GM03348 (cell line): ENCODE measurements around the gene PRR13.
"Not testable (repeated sequence)": the region's sequence is repeated elsewhere in the genome, so short reads cannot be mapped to it uniquely, and the experiment has no call there.

ENCODE experiments used
- DNase-seq: peaks from one replicate; pipeline ENCODE4 v3.0.0; 2012; ENCODE audit warnings: low spot score

The PRR13 gene

DNA sequence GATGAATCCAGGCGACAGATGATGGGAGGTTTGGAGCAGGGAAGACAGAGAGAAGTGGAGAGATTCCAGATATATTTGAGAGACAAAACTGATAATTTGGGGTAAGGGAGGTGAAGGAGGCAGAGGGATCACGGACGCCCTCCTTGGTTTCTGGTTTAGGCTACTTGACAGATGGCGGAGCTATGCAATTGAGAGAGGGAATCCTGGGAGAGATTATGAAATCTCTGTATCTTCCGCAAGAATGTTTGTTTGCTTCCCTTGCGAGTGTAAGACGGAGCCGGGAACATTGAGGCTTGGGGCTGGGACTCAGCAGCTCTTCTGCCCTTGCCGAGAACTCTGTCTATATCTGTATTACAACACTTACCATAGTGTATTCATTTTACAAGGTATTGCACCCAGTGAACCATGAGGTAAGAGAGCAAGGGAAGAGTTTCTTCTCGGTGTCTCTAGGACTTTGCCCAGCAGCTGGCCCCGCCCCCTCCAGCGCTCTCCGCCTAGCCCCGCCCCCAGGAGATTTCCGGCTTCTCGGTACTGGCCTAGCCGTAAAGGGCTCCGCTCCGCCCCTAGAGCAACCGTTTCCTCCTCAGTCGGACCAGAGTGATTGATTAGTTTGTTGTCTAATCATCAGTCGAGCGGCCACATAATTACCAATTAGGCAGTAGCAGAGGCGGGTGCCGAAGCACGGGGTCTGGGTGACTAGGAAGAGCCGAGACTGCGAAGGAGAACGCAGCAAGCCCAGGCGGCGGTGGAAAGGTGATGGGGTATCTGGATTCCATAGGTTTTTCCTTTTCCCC lies at the start of gene PRR13:
Gene PRR13, plus strand, starts transcription at position 695 of the 794 bp plus-strand sequence. CDS start 981 bp downstream, outside the sequence.
- DNase-seq: peak; percentile 98

- DNase-seq: no peak
These were observed 41.6 kb upstream of the PRR13 start for GRCh38 chr12:53399896-53400295.

DNA sequence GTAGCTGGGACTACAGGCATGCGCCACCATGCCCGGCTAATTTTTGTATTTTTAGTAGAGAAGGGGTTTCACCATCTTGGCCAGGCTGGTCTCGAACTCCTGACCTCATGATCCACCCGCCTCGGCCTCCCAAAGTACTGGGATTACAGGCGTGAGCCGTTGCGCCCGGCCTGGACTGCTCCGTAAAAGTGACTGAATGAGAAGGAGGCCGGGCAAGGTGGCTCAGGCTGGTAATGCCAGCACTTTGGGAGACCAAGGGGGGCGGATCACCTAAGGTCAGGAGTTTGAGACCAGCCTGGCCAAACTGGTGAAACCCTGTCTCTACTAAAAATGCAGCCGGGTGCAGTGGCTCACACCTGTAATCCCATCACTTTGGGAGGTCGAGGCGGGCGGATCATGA lies 39.2 kb upstream of the PRR13 start:
- not testable (repeated sequence) for DNase-seq

GRCh38 chr12:53402871-53403270 lies 38.7 kb upstream of the PRR13 start:
- no peak for DNase-seq

GRCh38 chr12:53410951-53411350 lies 30.6 kb upstream of the PRR13 start:
- DNase-seq: no peak

- DNase-seq: peak; percentile 20
These were observed 27.9 kb upstream of the PRR13 start for GRCh38 chr12:53413485-53414204.

DNA sequence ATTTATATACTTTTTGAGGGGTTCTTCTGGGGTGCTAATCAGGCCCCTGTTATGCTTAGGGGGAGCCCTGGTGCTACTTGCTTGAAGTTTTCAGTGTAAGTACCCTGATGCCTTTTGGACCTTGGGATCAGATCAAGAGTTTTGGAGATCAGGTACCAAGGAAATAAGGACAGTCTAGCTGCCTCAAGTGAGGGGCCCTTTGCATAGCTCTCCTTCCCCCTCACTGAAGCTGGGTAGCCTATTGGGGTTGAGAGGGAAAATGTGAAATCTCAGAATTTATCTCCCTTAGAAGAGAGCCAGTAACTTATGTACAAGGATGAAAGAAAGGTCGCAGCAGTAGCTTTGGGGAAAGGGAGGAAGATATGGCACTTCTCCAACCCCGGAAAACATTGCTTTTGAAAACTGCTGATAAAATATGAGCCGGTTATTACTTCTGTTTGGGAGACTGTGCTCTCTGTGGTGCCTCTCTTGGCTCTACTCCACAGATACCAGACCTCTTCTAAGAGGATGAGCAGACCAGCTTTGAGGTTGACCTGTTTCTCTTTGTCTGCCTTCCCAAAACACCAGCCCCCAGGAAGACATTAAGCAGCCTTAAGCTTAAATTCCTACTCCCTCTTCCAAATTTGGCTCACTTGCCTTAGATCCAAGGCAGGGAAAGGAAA lies 26.6 kb upstream of the PRR13 start:
- DNase-seq: no peak

DNA sequence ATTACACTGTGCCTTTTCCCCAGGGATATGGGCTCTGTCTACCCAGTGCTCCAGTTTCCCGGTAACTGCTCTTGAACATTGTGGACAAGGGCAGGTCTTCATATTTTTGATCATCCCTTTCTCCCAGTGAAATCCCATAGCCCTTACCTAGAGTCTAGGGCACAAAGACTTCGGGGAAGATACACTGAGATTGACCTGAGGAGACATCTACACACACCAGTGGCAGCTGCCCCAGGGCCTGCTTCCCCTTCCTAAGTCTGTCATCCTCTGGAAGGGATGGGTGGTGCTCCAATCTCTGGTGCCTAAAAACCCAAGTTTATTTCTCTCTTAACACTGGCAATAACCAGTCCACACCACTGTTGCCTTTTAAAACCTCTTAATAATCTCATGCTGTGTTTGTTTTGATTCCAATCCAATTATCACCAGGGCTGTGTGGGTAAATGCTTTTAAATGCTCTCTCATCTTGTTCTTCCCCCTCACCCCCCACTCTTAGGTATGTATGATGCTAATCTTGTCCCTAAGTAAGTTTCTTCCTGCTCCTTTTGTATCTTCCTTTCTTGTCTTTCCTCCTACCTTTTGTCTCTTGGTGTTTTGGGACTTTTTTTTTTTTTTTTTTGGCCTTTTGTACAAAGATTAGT lies 25.7 kb upstream of the PRR13 start:
- DNase-seq: not testable (repeated sequence)

DNA sequence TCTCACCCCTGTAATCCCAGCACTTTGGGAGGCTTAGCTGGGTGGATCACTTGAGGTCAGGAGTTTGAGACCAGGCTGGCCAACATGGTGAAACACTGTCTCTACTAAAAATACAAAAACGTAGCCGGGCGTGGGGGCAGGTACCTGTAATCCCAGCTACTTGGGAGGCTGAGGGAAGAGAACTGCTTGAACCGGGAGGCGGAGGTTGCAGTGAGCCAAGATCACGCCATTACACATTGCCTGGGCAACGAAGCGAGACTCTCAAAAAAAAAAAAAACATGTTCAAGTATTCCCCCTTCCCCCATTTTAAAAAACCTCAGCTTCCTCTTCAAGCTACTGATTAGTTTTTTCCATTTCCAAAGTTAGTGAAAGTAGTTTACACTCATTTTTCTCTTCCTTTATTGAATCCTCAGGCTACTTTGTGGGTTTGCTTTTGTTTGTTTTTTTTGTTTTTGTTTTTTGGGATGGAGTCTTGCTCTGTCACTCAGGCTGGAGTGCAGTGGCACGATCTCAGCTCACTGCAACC lies 24.2 kb upstream of the PRR13 start:
- not testable (repeated sequence) for DNase-seq

DNA sequence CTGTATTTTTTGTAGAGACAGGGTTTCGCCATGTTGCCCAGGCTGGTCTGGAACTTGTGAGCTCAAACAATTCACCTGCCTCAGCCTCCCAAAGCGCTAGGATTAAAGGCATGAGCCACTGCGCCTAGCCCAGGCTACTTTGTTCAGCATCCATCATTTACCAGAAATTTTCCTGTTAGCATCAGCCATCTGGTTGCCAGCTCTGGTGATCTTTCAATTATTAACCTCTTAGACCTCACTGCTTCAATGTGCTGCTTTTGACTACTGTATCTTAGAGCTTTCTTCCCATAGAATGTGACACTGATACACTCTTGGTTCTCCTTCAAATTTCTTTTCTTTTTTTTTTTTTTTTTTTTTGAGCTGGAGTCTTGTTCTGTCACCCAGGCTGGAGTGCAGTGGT lies 23.3 kb upstream of the PRR13 start:
- no peak for DNase-seq

DNA sequence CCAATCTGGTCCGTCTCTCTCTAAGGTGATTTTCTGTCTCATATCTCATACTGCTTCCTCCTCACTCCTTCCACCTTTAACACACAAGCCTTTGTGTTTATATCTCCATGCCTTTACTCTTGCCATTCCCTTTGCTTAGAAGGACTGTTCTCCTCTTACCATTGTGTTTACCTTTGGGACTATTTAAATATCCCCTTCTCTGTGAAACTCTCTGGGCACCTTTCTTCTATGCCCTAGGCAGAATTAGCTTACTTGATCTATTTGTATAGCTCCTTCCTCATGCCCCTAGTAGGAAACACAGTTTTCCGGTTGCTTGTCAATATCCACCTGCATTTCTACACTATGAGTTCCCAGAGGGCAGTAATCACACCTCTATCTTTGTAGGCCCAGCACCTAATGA lies 21.8 kb upstream of the PRR13 start:
- DNase-seq: no peak

DNA sequence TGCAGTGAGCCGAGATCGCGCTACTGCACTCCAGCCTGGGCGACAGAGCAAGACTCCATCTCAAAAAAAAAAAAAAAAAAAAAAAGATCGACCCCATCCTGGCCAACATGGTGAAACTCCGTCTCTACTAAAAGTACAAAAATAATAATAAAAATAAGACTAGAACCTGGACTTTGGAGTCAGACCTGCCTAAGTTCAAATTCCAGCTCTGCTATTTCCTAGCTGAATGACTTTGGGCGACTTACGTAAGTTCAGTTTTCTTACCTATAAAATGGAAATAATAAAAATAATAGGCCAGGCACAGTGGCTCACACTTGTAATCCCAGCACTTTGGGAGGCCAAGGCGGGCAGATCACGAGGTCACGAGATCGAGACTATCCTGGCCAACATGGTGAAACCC lies 19.3 kb upstream of the PRR13 start:
- not testable (repeated sequence) for DNase-seq

DNA sequence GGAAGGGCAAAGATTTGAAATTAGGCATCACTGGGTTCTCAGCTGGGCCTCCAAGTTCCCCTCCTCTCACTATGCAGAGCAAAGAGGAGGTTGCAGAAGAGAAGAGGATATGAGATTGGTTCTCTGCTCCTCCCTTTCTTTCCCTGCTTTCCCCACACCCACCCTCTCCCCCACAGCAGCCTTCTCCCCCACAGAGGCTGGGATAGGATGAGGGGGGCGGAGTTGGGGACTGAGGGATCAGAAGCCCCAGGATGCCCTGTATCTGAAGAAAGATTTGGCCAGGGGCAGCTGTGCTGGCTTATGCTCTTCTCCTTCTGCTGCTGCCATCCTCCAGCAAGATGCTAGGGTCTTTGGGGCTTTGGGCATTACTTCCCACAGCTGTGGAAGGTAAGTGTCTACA lies 17.9 kb upstream of the PRR13 start, which contains the start of gene AMHR2:
Gene AMHR2, plus strand, starts transcription at position 259 of the 400 bp plus-strand sequence. Its CDS starts 80 bp downstream, at position 339.
- no peak for DNase-seq

DNA sequence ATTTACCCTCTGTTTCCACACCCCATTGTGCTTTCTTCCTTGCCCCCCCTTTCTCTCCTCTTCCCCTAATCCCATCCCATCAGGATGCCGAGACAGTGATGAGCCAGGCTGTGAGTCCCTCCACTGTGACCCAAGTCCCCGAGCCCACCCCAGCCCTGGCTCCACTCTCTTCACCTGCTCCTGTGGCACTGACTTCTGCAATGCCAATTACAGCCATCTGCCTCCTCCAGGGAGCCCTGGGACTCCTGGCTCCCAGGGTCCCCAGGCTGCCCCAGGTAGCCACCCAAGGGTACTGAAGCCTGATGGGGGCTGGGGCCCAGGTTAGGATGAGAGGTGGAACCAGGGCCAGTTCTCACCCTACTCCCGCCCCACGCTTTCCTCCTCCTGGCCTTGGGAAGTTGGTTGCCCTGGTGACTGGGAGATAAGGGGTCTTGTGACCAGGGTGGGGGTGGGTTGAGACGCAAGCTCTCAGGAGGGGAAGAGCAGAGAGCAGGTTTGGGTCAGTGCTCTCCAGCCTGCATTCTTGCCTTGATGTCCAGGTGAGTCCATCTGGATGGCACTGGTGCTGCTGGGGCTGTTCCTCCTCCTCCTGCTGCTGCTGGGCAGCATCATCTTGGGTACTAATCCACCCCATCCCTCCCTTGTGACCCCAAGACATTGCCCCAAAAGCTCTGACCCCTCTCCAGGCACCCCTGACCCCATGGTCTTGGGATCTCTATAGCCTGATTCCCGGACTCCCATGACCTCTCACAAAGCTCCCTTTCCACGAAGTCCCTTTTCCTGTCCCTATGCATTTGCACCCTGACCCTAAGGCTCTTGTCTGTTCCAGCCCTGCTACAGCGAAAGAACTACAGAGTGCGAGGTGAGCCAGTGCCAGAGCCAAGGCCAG lies 16.7 kb upstream of the PRR13 start:
- no peak for DNase-seq

DNA sequence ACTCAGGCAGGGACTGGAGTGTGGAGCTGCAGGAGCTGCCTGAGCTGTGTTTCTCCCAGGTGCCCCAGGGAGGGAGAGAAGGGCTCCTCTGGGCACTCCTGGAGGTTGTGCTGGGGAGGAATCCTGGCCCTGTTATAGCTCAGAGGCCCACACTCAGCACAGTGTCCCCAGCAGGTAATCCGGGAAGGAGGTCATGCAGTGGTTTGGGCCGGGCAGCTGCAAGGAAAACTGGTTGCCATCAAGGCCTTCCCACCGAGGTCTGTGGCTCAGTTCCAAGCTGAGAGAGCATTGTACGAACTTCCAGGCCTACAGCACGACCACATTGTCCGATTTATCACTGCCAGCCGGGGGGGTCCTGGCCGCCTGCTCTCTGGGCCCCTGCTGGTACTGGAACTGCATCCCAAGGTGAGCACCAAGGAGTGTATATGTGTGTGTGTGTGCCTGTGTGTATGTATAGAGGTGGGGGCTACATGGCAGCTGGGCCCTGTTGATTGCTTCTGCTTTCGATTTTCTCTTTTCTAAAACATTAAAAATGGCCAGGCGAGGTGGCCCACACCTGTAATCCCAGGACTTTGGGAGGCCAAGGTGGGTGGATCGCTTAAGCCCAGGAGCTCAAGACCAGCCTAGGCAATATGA lies 15.9 kb upstream of the PRR13 start:
- DNase-seq: no peak

DNA sequence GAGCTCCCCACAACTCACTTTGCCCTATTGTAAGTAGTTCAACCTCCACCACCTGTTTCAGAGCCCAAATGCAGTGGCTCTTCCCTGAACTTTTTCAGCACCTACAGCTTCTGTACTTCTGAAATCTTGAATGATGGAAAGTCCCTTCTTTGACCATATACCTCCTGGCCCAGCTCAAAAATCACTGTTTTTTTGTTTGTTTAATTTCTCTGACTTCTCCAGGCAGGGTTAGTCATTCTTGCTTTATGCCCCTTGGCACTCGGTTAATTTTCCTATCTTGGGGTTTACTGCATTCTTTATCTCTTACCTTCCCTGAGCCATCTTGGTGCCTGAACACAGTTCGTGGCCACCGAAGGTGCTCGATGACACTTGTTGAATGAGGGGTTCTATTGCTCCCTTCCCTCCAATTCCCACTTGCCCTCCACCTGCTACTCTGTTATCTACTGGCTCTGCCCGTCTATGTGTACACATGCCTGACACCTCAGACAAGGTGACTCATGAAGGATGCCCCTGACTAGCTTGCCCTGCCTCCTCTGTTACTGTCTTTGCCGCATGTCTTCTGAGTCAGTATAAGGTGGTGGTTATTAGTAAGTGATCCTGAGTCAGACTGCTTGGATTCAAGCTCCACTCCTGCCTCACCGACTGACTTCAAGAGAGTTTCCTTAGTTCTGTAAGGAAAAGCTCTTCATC lies 13.5 kb upstream of the PRR13 start:
- DNase-seq: peak; percentile 68

GRCh38 chr12:53428741-53429140 lies 12.8 kb upstream of the PRR13 start:
- no peak for DNase-seq

- no peak for DNase-seq
These were observed 11.4 kb upstream of the PRR13 start for GRCh38 chr12:53430116-53430515.

DNA sequence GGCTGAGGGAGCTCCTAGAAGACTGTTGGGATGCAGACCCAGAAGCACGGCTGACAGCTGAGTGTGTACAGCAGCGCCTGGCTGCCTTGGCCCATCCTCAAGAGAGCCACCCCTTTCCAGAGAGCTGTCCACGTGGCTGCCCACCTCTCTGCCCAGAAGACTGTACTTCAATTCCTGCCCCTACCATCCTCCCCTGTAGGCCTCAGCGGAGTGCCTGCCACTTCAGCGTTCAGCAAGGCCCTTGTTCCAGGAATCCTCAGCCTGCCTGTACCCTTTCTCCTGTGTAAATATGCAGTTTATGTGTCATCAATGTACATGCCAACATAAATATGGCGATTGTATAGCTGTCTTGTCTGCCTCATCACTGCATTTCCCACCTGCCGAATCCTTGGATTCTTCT lies 10.3 kb upstream of the PRR13 start:
- no peak for DNase-seq

- DNase-seq: not testable (repeated sequence)
These were observed 6.2 kb upstream of the PRR13 start for GRCh38 chr12:53435326-53435725.
